Measurements from ENCODE around the gene CCDC85A.
"Not testable (repeated sequence)": the region's sequence is repeated elsewhere in the genome, so short reads cannot be mapped to it uniquely, and the experiment has no call there.

Gene CCDC85A

GRCh38 chr2:56183643-56184499 lies at the start of gene CCDC85A:
Gene CCDC85A (plus strand): TSS chr2:56183990. CDS start chr2:56184625, 635 bp downstream.
- peak; percentile 80 to 93 for DNase-seq

- DNase-seq = no peak
Measured at GRCh38 chr2:56134861-56135260, 48.9 kb upstream of the CCDC85A start.

- DNase-seq = not testable (repeated sequence)
Measured at GRCh38 chr2:56142497-56143061, 41.2 kb upstream of the CCDC85A start.

GRCh38 chr2:56147907-56148306 lies 35.9 kb upstream of the CCDC85A start:
- DNase-seq = no peak

DNA sequence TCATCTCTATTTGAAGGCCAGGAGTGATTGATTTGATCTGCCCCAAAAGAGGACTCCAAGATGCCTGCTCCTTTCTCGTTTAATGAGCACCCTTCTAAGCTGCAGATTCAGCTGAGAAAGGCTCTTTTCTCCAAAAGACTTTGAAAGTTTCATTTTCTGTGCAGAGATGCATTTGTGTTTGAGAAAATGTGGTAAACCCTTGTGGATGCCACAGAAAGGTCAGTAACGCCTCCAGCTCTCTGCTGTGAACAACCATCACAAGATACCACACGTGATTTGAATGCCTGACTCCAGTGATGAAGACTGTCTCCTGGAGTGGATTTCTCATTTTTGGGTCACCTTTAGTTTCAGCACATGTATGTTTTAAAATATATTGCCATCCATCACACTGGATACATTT lies 35.0 kb upstream of the CCDC85A start:
- DNase-seq = no peak

- DNase-seq = no peak
Measured at GRCh38 chr2:56151841-56152240, 31.9 kb upstream of the CCDC85A start.

GRCh38 chr2:56155188-56155587 lies 28.6 kb upstream of the CCDC85A start:
- DNase-seq = no peak

- DNase-seq = not testable (repeated sequence)
Measured at GRCh38 chr2:56159875-56160274, 23.9 kb upstream of the CCDC85A start.

GRCh38 chr2:56167616-56168562 lies 15.9 kb upstream of the CCDC85A start:
- no peak for DNase-seq

DNA sequence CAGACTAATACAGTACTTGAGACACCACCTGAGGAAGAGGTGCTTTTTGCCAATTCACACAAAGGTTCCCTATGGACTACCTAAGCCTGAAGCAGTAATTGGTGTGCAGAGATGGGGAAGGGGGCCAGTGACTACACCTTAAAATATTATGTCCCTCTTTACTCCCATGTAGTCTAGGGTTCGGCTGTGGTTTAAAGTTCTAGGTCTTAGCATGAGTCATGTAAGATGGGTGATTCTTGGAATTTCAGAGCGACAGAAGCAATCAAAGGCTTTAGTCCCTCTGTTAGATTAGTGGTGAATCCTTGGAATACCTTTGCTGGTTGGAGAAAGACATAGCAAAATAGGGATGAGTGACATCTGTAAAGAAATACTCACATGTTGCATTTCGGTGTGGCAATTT lies 14.3 kb upstream of the CCDC85A start:
- no peak for DNase-seq

DNA sequence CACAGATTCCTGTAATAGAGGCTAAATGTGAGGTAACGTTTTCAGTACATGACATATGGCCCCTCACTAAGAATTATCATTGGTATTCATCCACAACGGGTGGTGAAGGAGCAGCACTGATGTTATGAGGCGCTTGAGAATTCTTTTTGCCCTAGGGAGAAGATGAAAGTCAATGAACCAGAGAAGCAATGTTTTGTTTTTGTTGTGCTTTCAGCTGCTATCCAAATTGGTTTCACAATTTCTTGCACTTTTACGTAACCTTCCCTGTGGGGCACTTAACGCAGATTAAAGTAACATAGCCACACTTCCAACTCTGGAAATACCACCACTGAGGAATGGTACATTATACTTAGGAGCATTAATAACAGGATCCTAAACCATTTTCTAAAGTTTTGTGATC lies 13.3 kb upstream of the CCDC85A start:
- no peak for DNase-seq

DNA sequence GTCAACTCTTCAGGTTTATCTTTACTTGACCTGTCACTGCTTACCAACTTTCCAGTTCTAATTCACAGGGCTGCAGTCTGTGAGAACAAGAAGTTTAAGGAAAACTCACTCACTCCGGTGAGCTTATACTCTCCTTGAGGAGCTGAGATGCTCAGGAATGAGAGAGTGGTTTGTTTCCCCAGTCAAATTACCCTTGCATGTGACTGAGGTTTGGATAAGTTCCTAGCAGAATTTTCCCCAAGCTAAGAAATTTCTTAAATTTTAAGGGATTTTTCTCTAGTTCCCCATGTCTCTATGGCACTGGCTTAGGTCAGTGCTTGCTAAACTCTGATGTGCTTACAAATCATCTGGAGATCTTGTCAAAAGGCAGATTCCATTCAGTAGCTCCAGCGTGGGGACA lies 12.8 kb upstream of the CCDC85A start:
- DNase-seq = no peak

DNA sequence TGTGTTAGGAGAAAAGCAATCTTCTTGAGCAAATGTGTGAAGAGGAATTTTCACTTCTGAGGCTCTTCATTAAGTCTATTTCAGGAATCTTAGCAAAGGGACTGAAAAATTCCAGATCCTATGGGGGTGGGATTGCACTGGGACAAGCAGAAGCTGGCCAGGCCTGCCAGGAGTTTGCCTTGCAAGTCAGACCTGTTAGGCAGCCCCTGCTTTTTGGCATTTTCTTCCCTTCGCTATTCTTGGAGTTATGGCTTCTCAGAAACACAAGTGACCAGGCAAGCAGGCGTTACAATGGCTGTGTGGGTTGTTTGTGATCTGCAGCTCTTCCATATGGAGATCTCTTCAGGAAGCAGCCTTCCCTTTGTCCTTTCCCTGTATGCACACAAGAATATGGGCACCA lies 8.0 kb upstream of the CCDC85A start:
- DNase-seq = no peak

DNA sequence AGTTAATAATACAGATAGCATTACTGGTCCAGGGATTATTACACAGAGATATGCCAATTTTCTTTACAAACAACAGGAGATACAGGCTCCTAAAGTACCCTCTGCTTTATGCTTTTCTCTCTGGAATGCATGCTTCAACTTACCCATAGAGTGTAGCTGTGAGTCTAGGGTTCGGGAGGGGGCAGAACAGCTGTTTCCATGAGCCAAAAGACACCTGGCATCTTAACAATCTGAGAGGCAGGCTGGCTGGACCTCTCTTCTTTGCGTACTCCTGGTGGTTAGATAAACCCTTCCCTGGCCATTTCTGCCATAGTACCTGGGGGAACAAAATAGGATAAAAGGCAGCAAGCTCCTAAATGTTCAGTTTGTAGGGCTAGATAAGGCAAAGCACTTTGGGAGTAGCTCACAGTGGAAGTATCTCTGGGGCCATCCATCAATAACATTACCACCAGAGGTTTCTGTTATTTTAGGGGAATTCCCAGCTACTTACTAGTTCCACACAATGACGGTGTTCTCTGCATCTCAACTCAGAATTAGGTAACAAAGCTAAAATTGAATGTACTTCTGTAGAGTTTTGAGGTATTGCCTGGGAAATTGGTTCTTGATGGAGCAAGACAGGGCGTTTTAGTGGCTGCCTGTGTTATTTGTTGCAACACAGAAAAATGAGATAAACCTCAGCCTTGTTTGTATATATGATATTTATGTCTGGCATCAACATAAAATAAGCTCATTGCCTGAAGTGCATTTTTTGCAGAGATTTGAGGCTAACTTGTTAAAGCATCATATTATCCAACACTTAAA lies 6.2 kb upstream of the CCDC85A start:
- DNase-seq = no peak

DNA sequence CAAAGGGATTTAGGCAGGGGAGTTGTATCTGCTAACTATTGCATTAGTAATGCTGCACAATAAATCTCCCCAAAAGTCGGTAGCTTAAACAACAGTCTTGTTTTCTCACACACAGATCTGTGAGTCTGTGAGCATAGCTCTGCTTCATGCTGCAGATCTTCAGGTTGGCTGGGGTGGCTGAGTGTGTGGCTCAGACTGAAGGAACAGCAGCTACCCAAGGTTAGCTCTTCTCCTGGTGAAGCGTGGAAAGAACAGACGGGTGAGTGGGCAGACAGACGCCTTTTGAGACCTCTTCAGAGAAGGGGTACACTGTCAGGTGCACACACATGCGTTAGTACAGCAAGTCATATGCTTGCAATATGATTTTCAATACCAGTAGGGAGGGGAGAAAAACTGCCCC lies 3.9 kb upstream of the CCDC85A start:
- no peak for DNase-seq

DNA sequence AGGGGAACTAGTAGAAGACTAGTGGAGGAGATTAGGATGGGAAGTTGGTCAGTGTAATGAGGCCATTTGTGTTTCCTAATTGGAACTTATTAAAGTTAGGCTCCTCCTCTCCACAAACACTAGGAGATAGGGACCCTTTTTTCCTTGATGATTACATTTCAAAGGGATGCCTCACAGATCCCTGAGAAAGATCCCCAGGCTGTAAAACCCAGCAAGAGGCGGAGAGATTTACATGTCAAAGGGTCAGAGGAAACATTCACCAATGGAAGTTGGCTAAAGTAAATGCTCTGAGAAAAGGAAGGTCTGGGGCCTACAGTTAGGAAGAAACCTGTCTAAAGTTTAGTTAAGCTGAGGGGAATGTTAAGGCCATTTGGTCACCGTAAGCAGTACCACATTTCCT lies 1.4 kb upstream of the CCDC85A start:
- DNase-seq = no peak

- DNase-seq = peak in 1 of 2 experiments; percentile 85
Measured at GRCh38 chr2:56184500-56185011, 766 bp downstream of the CCDC85A start.

- peak in 1 of 2 experiments; percentile 75 for DNase-seq
Measured at GRCh38 chr2:56185101-56185581, 1.4 kb downstream of the CCDC85A start.

DNA sequence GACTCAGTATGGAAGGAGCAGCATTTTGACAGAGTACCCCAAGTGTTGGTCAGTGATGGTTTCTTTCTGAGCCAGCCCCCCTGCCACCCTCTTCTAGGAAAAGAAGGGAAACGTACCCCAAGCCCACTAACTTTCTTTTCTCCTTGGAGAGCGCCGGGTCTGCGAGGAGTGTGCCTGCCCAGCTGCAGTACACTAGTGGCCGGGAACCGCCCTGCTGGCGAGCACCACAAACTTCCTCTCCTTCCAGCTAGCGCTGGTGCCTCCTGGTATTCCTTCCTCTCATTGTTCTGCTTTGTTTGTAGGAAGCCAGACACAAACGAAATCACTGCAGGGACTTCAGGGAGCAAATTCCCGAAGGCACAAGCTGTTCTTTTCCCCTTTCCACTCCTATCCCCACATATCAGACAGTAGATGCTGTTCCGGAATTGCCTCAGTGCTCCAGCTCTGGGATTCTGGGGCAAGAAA lies 1.8 kb downstream of the CCDC85A start:
- peak; percentile 34 to 55 for DNase-seq

DNA sequence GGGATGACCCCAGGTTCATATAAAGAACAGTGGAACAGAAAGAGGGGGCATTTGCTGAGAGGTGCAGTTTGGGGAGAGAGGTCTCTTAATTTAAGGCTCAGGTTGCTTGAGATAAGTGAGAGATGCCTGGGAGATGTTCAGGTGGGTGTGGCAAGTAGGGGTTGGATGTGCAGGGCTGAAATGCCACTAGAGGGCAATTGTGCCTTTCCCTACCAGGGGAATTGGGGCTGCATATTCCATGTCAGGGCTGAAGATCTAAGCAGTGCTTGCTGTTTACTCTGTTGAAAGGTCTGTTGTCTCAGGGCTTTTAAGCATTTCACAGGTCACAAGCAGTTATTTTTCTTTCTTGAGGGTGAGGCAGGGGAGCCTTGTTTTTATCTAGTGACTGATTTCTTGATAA lies 7.8 kb downstream of the CCDC85A start:
- DNase-seq = peak; percentile 35 to 79

DNA sequence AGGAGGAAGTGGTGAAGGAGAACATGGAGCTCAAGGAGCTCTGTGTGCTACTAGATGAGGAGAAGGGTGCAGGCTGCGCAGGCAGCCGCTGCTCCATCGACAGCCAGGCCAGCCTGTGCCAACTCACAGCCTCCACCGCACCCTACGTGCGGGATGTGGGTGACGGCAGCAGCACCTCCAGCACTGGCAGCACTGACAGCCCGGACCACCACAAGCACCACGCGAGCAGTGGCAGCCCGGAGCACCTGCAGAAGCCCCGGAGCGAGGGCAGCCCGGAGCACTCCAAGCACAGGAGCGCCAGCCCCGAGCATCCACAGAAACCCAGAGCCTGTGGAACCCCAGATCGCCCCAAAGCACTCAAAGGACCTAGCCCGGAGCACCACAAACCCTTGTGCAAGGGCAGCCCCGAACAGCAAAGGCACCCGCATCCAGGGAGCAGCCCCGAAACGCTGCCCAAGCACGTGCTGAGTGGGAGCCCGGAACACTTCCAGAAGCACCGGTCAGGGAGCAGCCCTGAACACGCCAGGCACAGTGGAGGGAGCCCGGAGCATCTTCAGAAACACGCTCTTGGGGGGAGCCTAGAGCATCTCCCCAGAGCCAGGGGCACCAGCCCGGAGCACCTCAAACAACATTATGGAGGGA lies 9.0 kb downstream of the CCDC85A start:
- no peak for DNase-seq
